Measurements from ENCODE around the gene PCDHA13. TPM values are rescaled to one million over a fixed set of nuclear protein-coding genes. Genes with fewer than 3 reads are reported as not detected.

Gene PCDHA13
- total and polyA plus RNA-seq, 2 donors from 2014 or later: 0.49 to 1.8 TPM

- FAIRE-seq (no peak), DNase-seq (peak in 3 of 5 donors; percentile 1 to 77 (median 28))
- no peak for TF ChIP-seq CTCF (IDR thresholded peaks at IDR 0.05; ENCODE audit: borderline replicate concordance, extremely low read depth, insufficient read depth)
- no peaks in the 10 kb centered on the region for H3K9me3 ChIP-seq (ENCODE audit: control insufficient read depth in 2 of 3, insufficient read depth in 1 of 3, low read length in 3 of 3)
- intact Hi-C loops (cut with DNase I): no loop called here
- H3K27ac ChIP-seq (ENCODE audit: low read depth in 2 of 2, low read length in 2 of 2): no peak within 1 kb of the TSS
- peaks cover 0 to 8% (median 5%) of the 10 kb centered on the region in 3 donors for H3K4me1 ChIP-seq (ENCODE audit: control insufficient read depth in 2 of 3, insufficient read depth in 2 of 3, low read depth in 1 of 3, low read length in 3 of 3)
- H3K4me3 ChIP-seq (ENCODE audit: low read length in 3 of 3): peak within 1 kb of the TSS; percentile 16 to 80 (median 53)
- H3K36me3 ChIP-seq (ENCODE audit: control insufficient read depth in 2 of 3, insufficient read depth in 3 of 3, low read length in 3 of 3): no peaks in the 10 kb centered on the region
- H3K9ac ChIP-seq (ENCODE audit: low read length in 3 of 3): peak within 1 kb of the TSS in 1 of 3 donors; percentile 55
- peaks cover 22% of the 10 kb centered on the region for H3K27me3 ChIP-seq (ENCODE audit: control insufficient read depth, insufficient read depth, low read length)
These were observed 44.0 kb downstream of the PCDHA13 start, which contains the start of gene PCDHAC1 for GRCh38 chr5:140925806-140926442. Gene PCDHAC1 (plus strand): TSS chr5:140926299. CDS start chr5:140926893, 594 bp downstream.

- FAIRE-seq (no peak), DNase-seq (peak; percentile 82 to 95 (median 86))
- no peak overlapping the region for H3K27ac ChIP-seq (ENCODE audit: low read depth in 2 of 2, low read length in 2 of 2)
- peak overlapping the region; percentile 16 to 80 (median 53) for H3K4me3 ChIP-seq (ENCODE audit: low read length in 3 of 3)
- peaks cover 22% of the 10 kb centered on the region for H3K27me3 ChIP-seq (ENCODE audit: control insufficient read depth, insufficient read depth, low read length)
- H3K4me1 ChIP-seq (ENCODE audit: control insufficient read depth in 2 of 3, insufficient read depth in 2 of 3, low read depth in 1 of 3, low read length in 3 of 3): peaks cover 0 to 8% (median 5%) of the 10 kb centered on the region in 3 donors
- peak; percentile 60 for TF ChIP-seq CTCF (IDR thresholded peaks at IDR 0.05; ENCODE audit: borderline replicate concordance, extremely low read depth, insufficient read depth)
- intact Hi-C loops (cut with DNase I): no loop called here
- H3K9me3 ChIP-seq (ENCODE audit: control insufficient read depth in 2 of 3, insufficient read depth in 1 of 3, low read length in 3 of 3): no peaks in the 10 kb centered on the region
- no peaks in the 10 kb centered on the region for H3K36me3 ChIP-seq (ENCODE audit: control insufficient read depth in 2 of 3, insufficient read depth in 3 of 3, low read length in 3 of 3)
- H3K9ac ChIP-seq (ENCODE audit: low read length in 3 of 3): peak overlapping the region in 1 of 3 donors; percentile 55
These were observed 44.7 kb downstream of the PCDHA13 start for GRCh38 chr5:140926443-140927227.

DNA sequence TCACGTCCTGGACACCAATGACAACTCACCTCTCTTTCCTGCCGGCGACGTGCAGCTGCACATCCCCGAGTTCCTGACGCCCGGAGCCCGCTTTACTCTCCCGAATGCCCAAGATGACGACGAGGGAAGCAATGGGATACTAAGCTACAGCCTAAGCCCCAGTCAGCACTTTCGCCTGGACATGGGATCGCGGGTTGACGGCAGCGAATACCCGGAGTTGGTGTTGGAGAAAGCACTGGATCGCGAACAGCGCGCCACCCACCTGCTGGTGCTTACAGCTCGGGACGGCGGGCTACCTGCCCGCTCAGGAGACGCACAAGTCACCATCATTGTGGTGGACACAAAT lies 45.3 kb downstream of the PCDHA13 start:
- FAIRE-seq: no peak
- no peak overlapping the region for H3K27ac ChIP-seq (ENCODE audit: low read depth in 2 of 2, low read length in 2 of 2)
- H3K9ac ChIP-seq (ENCODE audit: low read length in 3 of 3): peak overlapping the region in 1 of 3 donors; percentile 55
- peaks cover 22% of the 10 kb centered on the region for H3K27me3 ChIP-seq (ENCODE audit: control insufficient read depth, insufficient read depth, low read length)
- peaks cover 0 to 8% (median 5%) of the 10 kb centered on the region in 3 donors for H3K4me1 ChIP-seq (ENCODE audit: control insufficient read depth in 2 of 3, insufficient read depth in 2 of 3, low read depth in 1 of 3, low read length in 3 of 3)
- peak overlapping the region; percentile 16 to 80 (median 46) for H3K4me3 ChIP-seq (ENCODE audit: low read length in 3 of 3)
- intact Hi-C loops (cut with DNase I): no loop called here
- no peaks in the 10 kb centered on the region for H3K9me3 ChIP-seq (ENCODE audit: control insufficient read depth in 2 of 3, insufficient read depth in 1 of 3, low read length in 3 of 3)
- no peaks in the 10 kb centered on the region for H3K36me3 ChIP-seq (ENCODE audit: control insufficient read depth in 2 of 3, insufficient read depth in 3 of 3, low read length in 3 of 3)
- no peak for TF ChIP-seq CTCF (IDR thresholded peaks at IDR 0.05; ENCODE audit: borderline replicate concordance, extremely low read depth, insufficient read depth)
- DNase-seq: peak in 3 of 5 donors; percentile 0 to 29 (median 3)

Other genes starting within 250 kb of the PCDHA13 start
- 68.8 TPM for gene CD14, start 248.9 kb upstream of the PCDHA13 start, total RNA-seq
- gene CD14, start 248.9 kb upstream of the PCDHA13 start, polyA plus RNA-seq (ENCODE audit: insufficient read depth, low read depth, low replicate concordance): 43.8 TPM
- gene TMCO6, start 242.7 kb upstream of the PCDHA13 start, total RNA-seq: 19.0 TPM
- gene TMCO6, start 242.7 kb upstream of the PCDHA13 start, polyA plus RNA-seq (ENCODE audit: insufficient read depth, low read depth, low replicate concordance): 7.6 TPM
- 56.8 TPM for gene NDUFA2, start 234.5 kb upstream of the PCDHA13 start, total RNA-seq
- gene NDUFA2, start 234.5 kb upstream of the PCDHA13 start, polyA plus RNA-seq (ENCODE audit: insufficient read depth, low read depth, low replicate concordance): 326 TPM
- gene IK, start 234.3 kb upstream of the PCDHA13 start, total RNA-seq: 76.9 TPM
- 72.5 TPM for gene IK, start 234.3 kb upstream of the PCDHA13 start, polyA plus RNA-seq (ENCODE audit: insufficient read depth, low read depth, low replicate concordance)
- gene WDR55, start 217.2 kb upstream of the PCDHA13 start, total RNA-seq: 20.8 TPM
- 13.7 TPM for gene WDR55, start 217.2 kb upstream of the PCDHA13 start, polyA plus RNA-seq (ENCODE audit: insufficient read depth, low read depth, low replicate concordance)
- gene DND1, start 208.5 kb upstream of the PCDHA13 start, total RNA-seq: 1.0 TPM
- gene DND1, start 208.5 kb upstream of the PCDHA13 start, polyA plus RNA-seq (ENCODE audit: insufficient read depth, low read depth, low replicate concordance): 0.41 TPM
- gene HARS1, start 190.8 kb upstream of the PCDHA13 start, total RNA-seq: 52.2 TPM
- gene HARS1, start 190.8 kb upstream of the PCDHA13 start, polyA plus RNA-seq (ENCODE audit: insufficient read depth, low read depth, low replicate concordance): 48.6 TPM
- gene HARS2, start 190.7 kb upstream of the PCDHA13 start, total RNA-seq: 27.6 TPM
- 26.7 TPM for gene HARS2, start 190.7 kb upstream of the PCDHA13 start, polyA plus RNA-seq (ENCODE audit: insufficient read depth, low read depth, low replicate concordance)
- 51.4 TPM for gene ZMAT2, start 181.7 kb upstream of the PCDHA13 start, total RNA-seq
- 122 TPM for gene ZMAT2, start 181.7 kb upstream of the PCDHA13 start, polyA plus RNA-seq (ENCODE audit: insufficient read depth, low read depth, low replicate concordance)
- 0.13 TPM for gene PCDHA1, start 96.0 kb upstream of the PCDHA13 start, total RNA-seq
- gene PCDHA1, start 96.0 kb upstream of the PCDHA13 start, polyA plus RNA-seq (ENCODE audit: insufficient read depth, low read depth, low replicate concordance): not detected
- 0.50 TPM for gene PCDHA2, start 87.3 kb upstream of the PCDHA13 start, total RNA-seq
- gene PCDHA2, start 87.3 kb upstream of the PCDHA13 start, polyA plus RNA-seq (ENCODE audit: insufficient read depth, low read depth, low replicate concordance): 0.17 TPM
- gene PCDHA3, start 81.1 kb upstream of the PCDHA13 start, total RNA-seq: 1.4 TPM
- 0.13 TPM for gene PCDHA3, start 81.1 kb upstream of the PCDHA13 start, polyA plus RNA-seq (ENCODE audit: insufficient read depth, low read depth, low replicate concordance)
- gene PCDHA4, start 75.1 kb upstream of the PCDHA13 start, total RNA-seq: 4.1 TPM
- 1.1 TPM for gene PCDHA4, start 75.1 kb upstream of the PCDHA13 start, polyA plus RNA-seq (ENCODE audit: insufficient read depth, low read depth, low replicate concordance)
- gene PCDHA5, start 60.5 kb upstream of the PCDHA13 start, total RNA-seq: 0.91 TPM
- not detected for gene PCDHA5, start 60.5 kb upstream of the PCDHA13 start, polyA plus RNA-seq (ENCODE audit: insufficient read depth, low read depth, low replicate concordance)
- gene PCDHA6, start 54.2 kb upstream of the PCDHA13 start, total RNA-seq: 3.6 TPM
- 0.80 TPM for gene PCDHA6, start 54.2 kb upstream of the PCDHA13 start, polyA plus RNA-seq (ENCODE audit: insufficient read depth, low read depth, low replicate concordance)
- 1.1 TPM for gene PCDHA7, start 47.9 kb upstream of the PCDHA13 start, total RNA-seq
- 0.62 TPM for gene PCDHA7, start 47.9 kb upstream of the PCDHA13 start, polyA plus RNA-seq (ENCODE audit: insufficient read depth, low read depth, low replicate concordance)
- gene PCDHA8, start 40.9 kb upstream of the PCDHA13 start, total RNA-seq: 0.82 TPM
- gene PCDHA8, start 40.9 kb upstream of the PCDHA13 start, polyA plus RNA-seq (ENCODE audit: insufficient read depth, low read depth, low replicate concordance): not detected
- 0.85 TPM for gene PCDHA9, start 33.7 kb upstream of the PCDHA13 start, total RNA-seq
- not detected for gene PCDHA9, start 33.7 kb upstream of the PCDHA13 start, polyA plus RNA-seq (ENCODE audit: insufficient read depth, low read depth, low replicate concordance)
- 7.6 TPM for gene PCDHA10, start 26.2 kb upstream of the PCDHA13 start, total RNA-seq
- 1.7 TPM for gene PCDHA10, start 26.2 kb upstream of the PCDHA13 start, polyA plus RNA-seq (ENCODE audit: insufficient read depth, low read depth, low replicate concordance)
- 2.0 TPM for gene PCDHA11, start 13.2 kb upstream of the PCDHA13 start, total RNA-seq
- 0.77 TPM for gene PCDHA11, start 13.2 kb upstream of the PCDHA13 start, polyA plus RNA-seq (ENCODE audit: insufficient read depth, low read depth, low replicate concordance)
- 5.2 TPM for gene PCDHA12, start 6.8 kb upstream of the PCDHA13 start, total RNA-seq
- 1.1 TPM for gene PCDHA12, start 6.8 kb upstream of the PCDHA13 start, polyA plus RNA-seq (ENCODE audit: insufficient read depth, low read depth, low replicate concordance)
- gene PCDHAC1, start 44.2 kb downstream of the PCDHA13 start, total RNA-seq: 2.9 TPM
- 0.43 TPM for gene PCDHAC1, start 44.2 kb downstream of the PCDHA13 start, polyA plus RNA-seq (ENCODE audit: insufficient read depth, low read depth, low replicate concordance)
- gene PCDHAC2, start 84.4 kb downstream of the PCDHA13 start, total RNA-seq: 3.6 TPM
- gene PCDHAC2, start 84.4 kb downstream of the PCDHA13 start, polyA plus RNA-seq (ENCODE audit: insufficient read depth, low read depth, low replicate concordance): 0.30 TPM
- gene PCDHB1, start 169.2 kb downstream of the PCDHA13 start, total RNA-seq: 0.50 TPM
- 0.09 TPM for gene PCDHB1, start 169.2 kb downstream of the PCDHA13 start, polyA plus RNA-seq (ENCODE audit: insufficient read depth, low read depth, low replicate concordance)
- gene PCDHB2, start 212.5 kb downstream of the PCDHA13 start, total RNA-seq: 2.9 TPM
- gene PCDHB2, start 212.5 kb downstream of the PCDHA13 start, polyA plus RNA-seq (ENCODE audit: insufficient read depth, low read depth, low replicate concordance): 2.2 TPM
- gene PCDHB3, start 218.3 kb downstream of the PCDHA13 start, total RNA-seq: 3.1 TPM
- 2.3 TPM for gene PCDHB3, start 218.3 kb downstream of the PCDHA13 start, polyA plus RNA-seq (ENCODE audit: insufficient read depth, low read depth, low replicate concordance)
- 5.8 TPM for gene PCDHB4, start 239.7 kb downstream of the PCDHA13 start, total RNA-seq
- 0.90 TPM for gene PCDHB4, start 239.7 kb downstream of the PCDHA13 start, polyA plus RNA-seq (ENCODE audit: insufficient read depth, low read depth, low replicate concordance)

Measured in kidney (tissue), 14 donors.